Fibroblast of lung (primary cell): Measurements from ENCODE around the gene CADM2. TPM values are rescaled to one million over a fixed set of nuclear protein-coding genes. Genes with fewer than 3 reads are reported as not detected.

Experiments
- DNase-seq, 2 donors: peaks; one replicate each; pipeline versions ENCODE4 v3.0.0 to v3.0.0-alpha.2; 2010; ENCODE audit warnings: low read depth in 2 of 2
- H2AFZ ChIP-seq: 2 replicates; pipeline ENCODE4 v1.5.1; 2012; ENCODE audit warnings: low read length, control low read depth, inconsistent platforms
- H3K27ac ChIP-seq: 2 replicates; pipeline ENCODE4 v1.5.1; 2011; ENCODE audit warnings: low read length, control low read depth; ENCODE audit not compliant: insufficient read depth
- H3K27me3 ChIP-seq: 2 replicates; pipeline ENCODE4 v1.5.1; 2011; ENCODE audit warnings: mild to moderate bottlenecking, low read length; ENCODE audit not compliant: control insufficient read depth, insufficient read depth
- H3K36me3 ChIP-seq: 2 replicates; pipeline ENCODE4 v1.5.1; 2011; ENCODE audit warnings: low read length; ENCODE audit not compliant: control insufficient read depth, insufficient read depth
- H3K4me1 ChIP-seq: 2 replicates; pipeline ENCODE4 v1.5.1; 2011; ENCODE audit warnings: low read length; ENCODE audit not compliant: control insufficient read depth, insufficient read depth; ENCODE audit errors: extremely low read depth
- H3K4me2 ChIP-seq: 2 replicates; pipeline ENCODE4 v1.5.1; 2011; ENCODE audit warnings: low read length, control low read depth; ENCODE audit not compliant: insufficient read depth; ENCODE audit errors: extremely low read depth
- H3K4me3 ChIP-seq, 4 experiments: fragments of 200-600 bp in 1 of 4; sonication (generic) in 1 of 4; replicated peaks in 1 of 4; 2 replicates each; pipeline ENCODE4 v1.5.1; 2011 to 2016; ENCODE audit warnings: low read length in 4 of 4, low read depth in 3 of 4, mild to moderate bottlenecking in 3 of 4, control low read depth in 2 of 4, inconsistent platforms in 1 of 4, mixed read lengths in 1 of 4; ENCODE audit not compliant: insufficient read depth in 1 of 4; ENCODE audit errors: control extremely low read depth in 1 of 4
- H3K79me2 ChIP-seq: 2 replicates; pipeline ENCODE4 v1.5.1; 2012; ENCODE audit warnings: mild to moderate bottlenecking, low read length, inconsistent platforms; ENCODE audit not compliant: control insufficient read depth, insufficient read depth
- H3K9ac ChIP-seq: 2 replicates; pipeline ENCODE4 v1.5.1; 2011; ENCODE audit warnings: mild to moderate bottlenecking, low read length, control low read depth; ENCODE audit not compliant: insufficient read depth
- H3K9me3 ChIP-seq: 2 replicates; pipeline ENCODE4 v1.5.1; 2012; ENCODE audit warnings: low read depth, low read length; ENCODE audit not compliant: control insufficient read depth, insufficient read depth
- H4K20me1 ChIP-seq: 2 replicates; pipeline ENCODE4 v1.5.1; 2011; ENCODE audit warnings: low read length; ENCODE audit not compliant: control insufficient read depth, insufficient read depth; ENCODE audit errors: extremely low read depth
- EZH2 ChIP-seq: IDR thresholded peaks from 2 replicates; pipeline ENCODE4 v1.5.1; 2012; ENCODE audit warnings: low read length, control low read depth, mild to moderate bottlenecking; ENCODE audit errors: missing control alignments
- polyA plus RNA-seq, 2 donors: library from polyadenylated mRNA; depleted of rRNA in 1 of 2; stranded (reverse) in 1 of 2; unstranded in 1 of 2; fragments of >200 nt; gene quantifications; 2 replicates each; pipeline ENCODE4 v1.2.1, GENCODE V29; 2011 to 2012; ENCODE audit warnings: missing spikeins in 1 of 2
- total RNA-seq: library from RNA; depleted of rRNA; stranded (reverse); fragments of >200 nt; gene quantifications from 2 replicates; pipeline ENCODE4 v1.2.1, GENCODE V29; 2014
- TF ChIP-seq, protein P1 (sequence below), 2 donors: IDR thresholded peaks in 1 of 2; conservative IDR thresholded peaks in 1 of 2; 1 replicate in 1 of 2; 2 replicates in 1 of 2; pipeline ENCODE4 v1.5.1; 2011 to 2012; ENCODE audit warnings: low read length in 2 of 2, control low read depth in 1 of 2, inconsistent platforms in 1 of 2, low read depth in 1 of 2, mild to moderate bottlenecking in 1 of 2

The CADM2 gene
- total and polyA plus RNA-seq, 2 donors (not counting 1 experiment from before 2014, with no cell fraction given), result under 0.01 to 0.12 TPM

DNA sequence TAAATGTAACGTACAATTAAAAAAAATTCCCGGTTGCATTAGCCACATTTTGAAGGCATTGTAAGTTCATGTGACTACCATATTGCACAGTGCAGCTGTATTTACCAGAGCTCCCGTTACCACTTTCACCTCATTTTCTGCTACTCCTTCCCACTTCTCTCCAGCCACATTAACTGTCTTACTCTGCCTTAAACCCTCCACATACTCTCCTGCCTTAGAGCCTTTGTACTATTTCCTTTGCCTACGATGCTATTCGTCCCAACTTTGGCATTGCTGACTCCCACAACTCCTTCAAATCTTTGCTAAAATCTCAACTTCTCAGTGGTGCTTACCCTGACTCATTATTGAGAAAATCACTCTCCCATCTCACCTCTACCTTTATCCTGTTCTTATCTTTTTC is 115.2 kb downstream of the CADM2 start:
- no peaks in the 10 kb centered on the region for H3K9me3 ChIP-seq
- no peak for TF ChIP-seq EZH2
- TF ChIP-seq, protein P1, sequence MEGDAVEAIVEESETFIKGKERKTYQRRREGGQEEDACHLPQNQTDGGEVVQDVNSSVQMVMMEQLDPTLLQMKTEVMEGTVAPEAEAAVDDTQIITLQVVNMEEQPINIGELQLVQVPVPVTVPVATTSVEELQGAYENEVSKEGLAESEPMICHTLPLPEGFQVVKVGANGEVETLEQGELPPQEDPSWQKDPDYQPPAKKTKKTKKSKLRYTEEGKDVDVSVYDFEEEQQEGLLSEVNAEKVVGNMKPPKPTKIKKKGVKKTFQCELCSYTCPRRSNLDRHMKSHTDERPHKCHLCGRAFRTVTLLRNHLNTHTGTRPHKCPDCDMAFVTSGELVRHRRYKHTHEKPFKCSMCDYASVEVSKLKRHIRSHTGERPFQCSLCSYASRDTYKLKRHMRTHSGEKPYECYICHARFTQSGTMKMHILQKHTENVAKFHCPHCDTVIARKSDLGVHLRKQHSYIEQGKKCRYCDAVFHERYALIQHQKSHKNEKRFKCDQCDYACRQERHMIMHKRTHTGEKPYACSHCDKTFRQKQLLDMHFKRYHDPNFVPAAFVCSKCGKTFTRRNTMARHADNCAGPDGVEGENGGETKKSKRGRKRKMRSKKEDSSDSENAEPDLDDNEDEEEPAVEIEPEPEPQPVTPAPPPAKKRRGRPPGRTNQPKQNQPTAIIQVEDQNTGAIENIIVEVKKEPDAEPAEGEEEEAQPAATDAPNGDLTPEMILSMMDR (conservative IDR thresholded peaks at IDR 0.05 in 1 of 2, IDR thresholded peaks at IDR 0.05 in 1 of 2; ENCODE audit: low read depth in 1 of 2, low read length in 2 of 2), result no peak
- no peak overlapping the region for H3K9ac ChIP-seq
- no peak overlapping the region for H3K27ac ChIP-seq
- no peaks in the 10 kb centered on the region for H4K20me1 ChIP-seq
- H3K27me3 ChIP-seq, result no peaks in the 10 kb centered on the region
- H3K4me2 ChIP-seq, result no peak overlapping the region
- H3K4me1 ChIP-seq, result no peaks in the 10 kb centered on the region
- no peaks in the 10 kb centered on the region for H3K36me3 ChIP-seq
- no peak overlapping the region for H2AFZ ChIP-seq
- no peaks in the 10 kb centered on the region for H3K79me2 ChIP-seq
- H3K4me3 ChIP-seq, result no peak overlapping the region
- DNase-seq, result no peak

DNA sequence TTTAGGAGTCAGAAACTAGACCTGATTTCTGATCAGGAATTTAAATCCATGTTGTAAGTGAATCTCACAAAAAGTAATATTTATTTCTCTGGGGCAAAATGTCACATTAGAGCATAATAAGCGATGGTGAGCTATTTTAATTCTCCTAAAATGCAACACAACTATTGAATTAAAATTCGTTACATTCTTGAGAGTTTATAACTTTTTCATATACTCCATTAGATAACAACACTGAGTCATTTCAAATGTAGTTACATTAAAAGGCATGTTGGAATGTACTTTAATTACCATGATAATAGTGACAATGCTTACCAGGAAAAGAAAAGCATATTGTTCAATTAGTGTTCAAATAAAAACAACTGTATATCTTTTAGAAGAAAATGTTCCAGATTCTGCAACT is 116.9 kb downstream of the CADM2 start:
- H3K4me3 ChIP-seq, result no peak overlapping the region
- no peaks in the 10 kb centered on the region for H3K4me1 ChIP-seq
- no peak overlapping the region for H3K27ac ChIP-seq
- no peaks in the 10 kb centered on the region for H3K27me3 ChIP-seq
- no peak for DNase-seq
- H3K79me2 ChIP-seq, result no peaks in the 10 kb centered on the region
- no peak overlapping the region for H2AFZ ChIP-seq
- no peaks in the 10 kb centered on the region for H4K20me1 ChIP-seq
- no peak for TF ChIP-seq EZH2
- TF ChIP-seq, protein P1 (conservative IDR thresholded peaks at IDR 0.05 in 1 of 2, IDR thresholded peaks at IDR 0.05 in 1 of 2; ENCODE audit: low read depth in 1 of 2, low read length in 2 of 2), result no peak
- no peak overlapping the region for H3K4me2 ChIP-seq
- no peaks in the 10 kb centered on the region for H3K36me3 ChIP-seq
- no peaks in the 10 kb centered on the region for H3K9me3 ChIP-seq
- no peak overlapping the region for H3K9ac ChIP-seq

DNA sequence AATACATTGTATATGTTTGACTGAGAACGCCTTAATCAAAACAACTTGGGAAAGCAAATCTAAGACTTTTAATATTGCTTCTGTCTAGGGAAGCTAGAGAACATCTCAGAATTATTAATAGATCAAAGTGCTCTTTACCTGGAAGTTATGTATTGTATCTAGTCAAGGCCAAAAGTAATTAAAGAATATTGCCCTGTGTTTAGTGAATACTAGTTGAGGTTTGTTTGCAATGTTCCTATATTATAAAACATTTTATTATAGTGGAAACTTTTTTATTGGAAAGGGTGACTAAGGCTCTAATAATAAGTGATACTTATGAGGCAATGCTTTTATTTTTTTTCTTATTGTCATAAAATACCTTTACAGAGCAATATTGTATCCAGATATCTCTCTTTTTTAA is 118.2 kb downstream of the CADM2 start:
- H3K79me2 ChIP-seq, result no peaks in the 10 kb centered on the region
- H3K4me3 ChIP-seq, result no peak overlapping the region
- H3K4me2 ChIP-seq, result no peak overlapping the region
- no peaks in the 10 kb centered on the region for H3K4me1 ChIP-seq
- DNase-seq, result no peak
- H2AFZ ChIP-seq, result no peak overlapping the region
- no peak overlapping the region for H3K9ac ChIP-seq
- TF ChIP-seq EZH2, result no peak
- TF ChIP-seq, protein P1 (conservative IDR thresholded peaks at IDR 0.05 in 1 of 2, IDR thresholded peaks at IDR 0.05 in 1 of 2; ENCODE audit: low read depth in 1 of 2, low read length in 2 of 2), result no peak
- no peaks in the 10 kb centered on the region for H4K20me1 ChIP-seq
- H3K27me3 ChIP-seq, result no peaks in the 10 kb centered on the region
- H3K27ac ChIP-seq, result no peak overlapping the region
- H3K9me3 ChIP-seq, result no peaks in the 10 kb centered on the region
- no peaks in the 10 kb centered on the region for H3K36me3 ChIP-seq
